NCI-H1436 (cell line): ENCODE measurements around the gene BAIAP3.
"Not testable (repeated sequence)": the region's sequence is repeated elsewhere in the genome, so short reads cannot be mapped to it uniquely, and the experiment has no call there.

Source experiments
- DNase-seq: peaks from one replicate; lab custom pipeline; 2025; lab: John Stamatoyannopoulos, UW

BAIAP3 gene

GRCh38 chr16:1333149-1333812, at the start of gene BAIAP3:
Gene BAIAP3, plus strand, starts transcription at chr16:1333645. Its CDS starts 4,905 bp downstream, at chr16:1338550.
- no peak for DNase-seq

GRCh38 chr16:1283996-1284616, 49.3 kb upstream of the BAIAP3 start:
- DNase-seq: no peak

GRCh38 chr16:1285669-1286512, 47.6 kb upstream of the BAIAP3 start:
- DNase-seq: no peak

- no peak for DNase-seq
These were observed 46.8 kb upstream of the BAIAP3 start for GRCh38 chr16:1286513-1287094.

- no peak for DNase-seq
These were observed 45.3 kb upstream of the BAIAP3 start for GRCh38 chr16:1287982-1288670.

GRCh38 chr16:1288813-1289476, 44.5 kb upstream of the BAIAP3 start:
- DNase-seq: no peak

- no peak for DNase-seq
These were observed 44.0 kb upstream of the BAIAP3 start for GRCh38 chr16:1289477-1289866.

- no peak for DNase-seq
These were observed 43.4 kb upstream of the BAIAP3 start for GRCh38 chr16:1290063-1290501.

GRCh38 chr16:1290860-1291575, 42.4 kb upstream of the BAIAP3 start:
- DNase-seq: no peak

- DNase-seq: no peak
These were observed 41.9 kb upstream of the BAIAP3 start for GRCh38 chr16:1291576-1291974.

- DNase-seq: not testable (repeated sequence)
These were observed 41.2 kb upstream of the BAIAP3 start for GRCh38 chr16:1292208-1292607.

- DNase-seq: not testable (repeated sequence)
These were observed 40.6 kb upstream of the BAIAP3 start for GRCh38 chr16:1292808-1293207.

GRCh38 chr16:1293921-1294656, 39.4 kb upstream of the BAIAP3 start:
- DNase-seq: no peak

- DNase-seq: no peak
These were observed 38.0 kb upstream of the BAIAP3 start for GRCh38 chr16:1295465-1295864.

- not testable (repeated sequence) for DNase-seq
These were observed 36.8 kb upstream of the BAIAP3 start for GRCh38 chr16:1296688-1297017.

GRCh38 chr16:1297018-1297696, 36.3 kb upstream of the BAIAP3 start:
- DNase-seq: no peak

- DNase-seq: no peak
These were observed 35.0 kb upstream of the BAIAP3 start for GRCh38 chr16:1298406-1298805.

GRCh38 chr16:1299012-1299867, 34.2 kb upstream of the BAIAP3 start:
- DNase-seq: no peak

GRCh38 chr16:1299868-1300203, 33.6 kb upstream of the BAIAP3 start:
- no peak for DNase-seq
